Breast epithelium (tissue), 4 donors: Measurements from ENCODE around the gene KIF5A. TPM values are rescaled to one million over a fixed set of nuclear protein-coding genes. Genes with fewer than 3 reads are reported as not detected.
A peak's percentile ranks its signal among the peaks of the same experiment; 100 is the strongest.

ENCODE experiments used
- DNase-seq, 2 donors: peaks; one replicate each; pipeline ENCODE4 v3.0.0-alpha.2; 2019; ENCODE audit warnings: low spot score in 2 of 2
- H3K27ac ChIP-seq, 2 donors: fragments of 200-600 bp; sonication (generic) in 1 of 2; one replicate each; pipeline ENCODE4 v1.5.1; 2016 to 2019; ENCODE audit warnings: mild to moderate bottlenecking in 1 of 2
- H3K27me3 ChIP-seq, 2 donors: fragments of 200-600 bp; sonication (generic) in 1 of 2; one replicate each; pipeline versions ENCODE4 v1.5.1 to v1.6.0; 2017 to 2019; ENCODE audit warnings: control low read depth in 1 of 2, mild to moderate bottlenecking in 1 of 2
- H3K36me3 ChIP-seq: fragments of 200-600 bp; one replicate; pipeline ENCODE4 v1.5.1; 2019
- H3K4me1 ChIP-seq, 2 donors: fragments of 200-600 bp; sonication (generic); one replicate each; pipeline ENCODE4 v1.5.1; 2016 to 2019; ENCODE audit warnings: control low read depth in 1 of 2
- H3K4me3 ChIP-seq, 3 donors: fragments of 200-600 bp; sonication (generic); 1 replicate in 2 of 3; 2 replicates in 1 of 3; pipeline ENCODE4 v1.5.1; 2016 to 2019; ENCODE audit warnings: mild to moderate bottlenecking in 3 of 3, moderate library complexity in 2 of 3
- H3K9me3 ChIP-seq, 2 donors: fragments of 200-600 bp; sonication (generic) in 1 of 2; one replicate each; pipeline ENCODE4 v1.5.1; 2016 to 2019; ENCODE audit warnings: control low read depth in 1 of 2
- POLR2A ChIP-seq: fragments of 450-650 bp; IDR thresholded peaks from one replicate; pipeline ENCODE4 v1.6.1; 2016; ENCODE audit warnings: antibody characterized with exemption, mild to moderate bottlenecking, moderate library complexity
- POLR2AphosphoS5 ChIP-seq, 3 donors: sonication (generic); formaldehyde crosslinking; IDR thresholded peaks; one replicate each; pipeline ENCODE4 v1.6.1; 2017; ENCODE audit warnings: antibody characterized with exemption in 3 of 3
- intact Hi-C: fragments of 100-400 bp; cut with DNase I; formaldehyde crosslinking; loops from one replicate; pipeline ENCODE4 v1.15.1; 2023; ENCODE audit warnings: low total_unique reads
- total RNA-seq, 3 donors: library from RNA; depleted of rRNA; stranded (reverse); fragments of >200 nt; gene quantifications; one replicate each; pipeline ENCODE4 v1.1.0, GENCODE V29; 2016
- TF ChIP-seq, protein P1 (sequence below), 3 donors: fragments of 450-650 bp; IDR thresholded peaks; one replicate each; pipeline ENCODE4 v1.5.1; 2016 to 2017; ENCODE audit warnings: antibody characterized with exemption in 3 of 3, mild to moderate bottlenecking in 3 of 3, moderate library complexity in 3 of 3

KIF5A gene
- total RNA-seq, 3 donors from 2014 or later: 0.98 to 1.2 TPM; not detected in 1

DNA sequence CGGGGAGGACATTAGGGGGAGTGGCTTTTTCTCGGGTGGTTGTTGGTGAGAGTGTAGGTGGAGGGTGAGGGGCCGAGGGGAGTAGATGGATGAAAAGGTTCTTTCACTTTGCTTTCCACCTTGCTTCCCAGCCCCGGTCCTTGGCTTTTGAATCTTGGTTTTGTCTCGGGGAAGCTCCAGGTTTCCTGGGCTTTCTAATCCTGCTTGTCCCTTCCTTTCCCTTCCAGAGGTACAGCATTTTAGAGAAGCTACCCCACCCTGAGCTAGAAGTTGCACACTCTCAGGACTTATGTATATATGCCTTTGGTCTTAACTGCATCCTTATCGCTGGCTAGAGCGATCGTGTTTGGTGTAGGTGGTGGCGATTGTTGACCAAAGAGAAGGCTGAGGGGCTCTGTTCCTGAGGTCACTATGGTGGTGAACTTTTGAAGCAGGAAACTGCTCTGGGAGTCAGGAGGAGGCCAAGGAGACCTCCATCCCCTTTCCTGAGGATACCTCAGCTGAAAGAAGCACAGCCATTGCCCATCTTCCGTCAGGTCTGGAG is 42.0 kb downstream of the KIF5A start:
- Histone ChIP-seq H3K9me3 (no peaks in the 10 kb centered on the region), H3K27me3 (no peaks in the 10 kb centered on the region), H3K4me1 (peaks cover 0 to 10% of the 10 kb centered on the region in 2 donors), H3K4me3 (peak overlapping the region; percentile 75 to 99 (median 96)), H3K36me3 (no peaks in the 10 kb centered on the region), H3K27ac (peak overlapping the region; percentile 82 to 87)
- TF ChIP-seq, protein P1, sequence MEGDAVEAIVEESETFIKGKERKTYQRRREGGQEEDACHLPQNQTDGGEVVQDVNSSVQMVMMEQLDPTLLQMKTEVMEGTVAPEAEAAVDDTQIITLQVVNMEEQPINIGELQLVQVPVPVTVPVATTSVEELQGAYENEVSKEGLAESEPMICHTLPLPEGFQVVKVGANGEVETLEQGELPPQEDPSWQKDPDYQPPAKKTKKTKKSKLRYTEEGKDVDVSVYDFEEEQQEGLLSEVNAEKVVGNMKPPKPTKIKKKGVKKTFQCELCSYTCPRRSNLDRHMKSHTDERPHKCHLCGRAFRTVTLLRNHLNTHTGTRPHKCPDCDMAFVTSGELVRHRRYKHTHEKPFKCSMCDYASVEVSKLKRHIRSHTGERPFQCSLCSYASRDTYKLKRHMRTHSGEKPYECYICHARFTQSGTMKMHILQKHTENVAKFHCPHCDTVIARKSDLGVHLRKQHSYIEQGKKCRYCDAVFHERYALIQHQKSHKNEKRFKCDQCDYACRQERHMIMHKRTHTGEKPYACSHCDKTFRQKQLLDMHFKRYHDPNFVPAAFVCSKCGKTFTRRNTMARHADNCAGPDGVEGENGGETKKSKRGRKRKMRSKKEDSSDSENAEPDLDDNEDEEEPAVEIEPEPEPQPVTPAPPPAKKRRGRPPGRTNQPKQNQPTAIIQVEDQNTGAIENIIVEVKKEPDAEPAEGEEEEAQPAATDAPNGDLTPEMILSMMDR (IDR thresholded peaks at IDR 0.05): no peak
- TF ChIP-seq POLR2AphosphoS5 (IDR thresholded peaks at IDR 0.05) (no peak), POLR2A (no peak)
- intact Hi-C loops: no loop called here
- DNase-seq: no peak

DNA sequence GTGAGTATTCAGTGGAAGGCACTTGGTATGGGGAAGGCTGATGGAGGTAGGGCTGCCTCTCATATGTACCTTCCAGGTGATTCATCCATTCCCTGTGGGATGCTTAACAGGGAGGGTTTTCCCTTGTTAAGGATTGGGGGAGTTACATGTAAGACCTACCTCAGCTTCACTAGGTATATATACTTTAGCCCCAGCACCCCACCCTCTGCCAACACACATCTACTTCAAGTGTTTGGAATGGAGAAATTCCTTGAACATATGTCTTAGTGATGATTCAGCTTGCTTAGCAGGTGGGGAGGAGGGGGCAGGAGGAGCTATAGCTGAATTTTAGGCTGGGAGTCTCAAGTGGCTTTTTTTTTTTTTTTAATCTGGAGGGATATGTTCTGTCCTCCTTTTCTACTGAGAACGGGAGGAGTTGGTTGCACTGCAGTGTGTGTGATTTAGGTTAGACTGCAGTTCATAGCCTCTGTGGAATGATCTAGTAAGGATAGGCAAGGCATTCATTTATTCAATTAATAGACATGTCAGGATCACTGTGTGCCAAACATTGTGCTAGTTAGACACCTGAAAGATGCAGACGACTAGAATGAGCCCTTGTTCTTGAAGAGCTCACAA is 42.8 kb downstream of the KIF5A start:
- intact Hi-C loops: no loop called here
- no peak for TF ChIP-seq POLR2A
- TF ChIP-seq POLR2AphosphoS5 (IDR thresholded peaks at IDR 0.05): no peak
- TF ChIP-seq, protein P1 (IDR thresholded peaks at IDR 0.05): no peak
- Histone ChIP-seq H3K36me3 (no peaks in the 10 kb centered on the region), H3K27me3 (no peaks in the 10 kb centered on the region), H3K9me3 (no peaks in the 10 kb centered on the region), H3K4me3 (peak overlapping the region in 2 of 3 donors; percentile 96 to 99), H3K4me1 (peaks cover 0 to 10% of the 10 kb centered on the region in 2 donors), H3K27ac (no peak overlapping the region)
- DNase-seq: no peak

DNA sequence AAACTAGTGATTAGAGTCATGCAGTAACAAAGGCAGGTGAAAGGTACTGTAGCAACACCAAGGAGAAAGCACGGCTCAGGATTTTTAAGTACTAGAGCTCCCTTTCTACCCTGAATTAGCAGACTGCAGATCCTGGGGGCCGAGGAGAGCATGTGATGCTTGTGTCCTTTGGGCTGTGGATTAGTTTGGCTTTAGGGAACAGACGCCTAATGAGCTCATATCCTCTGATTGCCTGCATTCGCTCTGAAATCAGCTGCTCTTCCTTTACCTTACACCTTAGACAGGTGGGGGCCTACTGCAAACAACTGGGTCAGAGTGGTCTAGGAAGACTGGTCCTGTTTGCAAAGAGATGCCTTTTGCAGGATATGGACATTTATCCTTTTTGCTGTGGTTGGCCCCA is 43.3 kb downstream of the KIF5A start:
- Histone ChIP-seq H3K27ac (no peak overlapping the region), H3K4me3 (no peak overlapping the region), H3K4me1 (peaks cover 0 to 10% of the 10 kb centered on the region in 2 donors), H3K9me3 (no peaks in the 10 kb centered on the region), H3K36me3 (no peaks in the 10 kb centered on the region), H3K27me3 (no peaks in the 10 kb centered on the region)
- intact Hi-C loops: no loop called here
- TF ChIP-seq POLR2A: no peak
- TF ChIP-seq POLR2AphosphoS5 (IDR thresholded peaks at IDR 0.05): no peak
- TF ChIP-seq, protein P1 (IDR thresholded peaks at IDR 0.05): no peak
- no peak for DNase-seq

DNA sequence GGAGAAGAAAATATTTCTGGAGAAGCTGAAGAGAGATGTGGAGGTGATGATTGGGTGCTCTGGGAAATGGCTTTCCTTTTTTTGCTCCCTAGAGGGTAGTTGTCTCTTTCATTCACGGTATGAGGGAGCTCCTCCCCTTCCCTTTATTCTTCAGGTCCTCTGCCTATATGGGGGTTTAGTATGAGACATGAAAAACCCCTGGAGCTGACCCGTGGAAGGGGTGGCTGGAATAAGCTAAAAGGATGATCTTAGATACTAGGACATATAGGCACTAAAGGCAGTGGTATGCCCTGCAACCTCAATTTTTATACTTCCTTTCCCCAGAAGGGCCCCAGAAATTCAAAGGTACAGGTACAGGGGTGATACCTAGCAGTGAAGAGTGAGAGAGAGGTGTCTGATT is 50.6 kb downstream of the KIF5A start:
- H3K27me3 ChIP-seq: no peaks in the 10 kb centered on the region
- no peak overlapping the region for H3K4me3 ChIP-seq
- H3K9me3 ChIP-seq: no peaks in the 10 kb centered on the region
- peaks cover 0 to 4% of the 10 kb centered on the region in 2 donors for H3K4me1 ChIP-seq
- H3K27ac ChIP-seq: no peak overlapping the region
- TF ChIP-seq POLR2AphosphoS5 (IDR thresholded peaks at IDR 0.05) (no peak), POLR2A (no peak)
- no peak for DNase-seq
- intact Hi-C loops: no loop called here
- peaks cover 9% of the 10 kb centered on the region for H3K36me3 ChIP-seq

DNA sequence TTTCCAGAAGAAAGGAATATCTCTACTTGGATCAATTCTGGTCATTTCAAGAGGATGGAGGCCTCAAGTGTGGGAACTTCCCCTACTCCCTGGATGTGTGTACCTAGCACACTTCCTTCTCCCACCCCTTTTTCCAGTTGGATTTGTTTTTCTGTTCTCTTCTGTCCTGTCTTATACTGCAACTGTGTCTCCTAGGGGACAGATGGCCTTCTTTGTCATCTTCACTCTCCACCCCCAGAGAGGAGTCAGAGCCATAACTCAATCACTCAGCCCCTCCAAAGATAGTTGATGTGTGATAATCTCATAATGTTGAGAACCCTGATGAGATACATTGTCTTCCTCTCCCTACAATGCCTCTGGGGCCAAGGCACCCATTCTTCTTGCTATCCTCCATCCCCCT is 52.7 kb downstream of the KIF5A start:
- Histone ChIP-seq H3K36me3 (peaks cover 9% of the 10 kb centered on the region), H3K4me3 (no peak overlapping the region), H3K4me1 (peaks cover 0 to 4% of the 10 kb centered on the region in 2 donors), H3K9me3 (no peaks in the 10 kb centered on the region), H3K27ac (no peak overlapping the region), H3K27me3 (no peaks in the 10 kb centered on the region)
- no peak for TF ChIP-seq POLR2AphosphoS5 (IDR thresholded peaks at IDR 0.05)
- intact Hi-C loops: no loop called here
- DNase-seq: no peak

DNA sequence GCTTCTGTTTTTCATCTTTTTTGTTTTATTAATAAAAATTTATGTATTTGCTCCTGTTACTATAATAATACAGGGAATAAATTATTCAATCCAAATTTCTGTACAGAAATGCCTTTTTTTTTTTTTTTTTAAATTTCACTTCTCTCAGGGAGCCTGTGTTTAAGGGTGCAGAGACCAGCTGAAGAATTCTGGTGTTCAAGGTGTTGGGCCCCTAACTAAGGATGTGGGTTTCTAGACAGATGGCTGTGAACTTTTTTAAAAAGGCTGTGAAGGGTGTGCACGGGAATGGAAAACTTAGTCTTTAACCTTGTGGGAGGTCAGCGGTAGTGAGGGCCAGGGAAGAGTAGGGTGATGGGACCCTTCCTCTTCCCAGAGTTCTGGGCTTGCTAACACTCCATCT is 53.5 kb downstream of the KIF5A start:
- peak overlapping the region in 1 of 3 donors; percentile 100 for H3K4me3 ChIP-seq
- H3K4me1 ChIP-seq: peaks cover 0 to 4% of the 10 kb centered on the region in 2 donors
- no peaks in the 10 kb centered on the region for H3K9me3 ChIP-seq
- H3K27me3 ChIP-seq: no peaks in the 10 kb centered on the region
- intact Hi-C loops: no loop called here
- no peak for DNase-seq
- H3K27ac ChIP-seq: peak overlapping the region; percentile 97 to 100
- peaks cover 9% of the 10 kb centered on the region for H3K36me3 ChIP-seq
- TF ChIP-seq, protein P1 (IDR thresholded peaks at IDR 0.05): no peak
- TF ChIP-seq POLR2AphosphoS5 (IDR thresholded peaks at IDR 0.05) (no peak), POLR2A (no peak)
